BE2C (cell line): ENCODE data around the gene SFT2D3.

Experiments used
- DNase-seq: peaks from one replicate; pipeline ENCODE4 v3.0.0-alpha.2; 2020
- H3K27me3 ChIP-seq: fragments of 250-450 bp; sonication (Bioruptor Pico); 2 replicates; pipeline ENCODE4 v1.5.1; 2020; ENCODE audit warnings: mild to moderate bottlenecking
- H3K36me3 ChIP-seq: fragments of 250-450 bp; sonication (Bioruptor Pico); 2 replicates; pipeline ENCODE4 v1.5.1; 2020; ENCODE audit warnings: mild to moderate bottlenecking
- H3K4me1 ChIP-seq: fragments of 250-450 bp; sonication (Bioruptor Pico); 2 replicates; pipeline ENCODE4 v1.5.1; 2020
- H3K4me3 ChIP-seq: 2 replicates; pipeline ENCODE4 v1.5.1; 2011; ENCODE audit warnings: low read depth, low read length
- H3K9me3 ChIP-seq: fragments of 250-450 bp; sonication (Bioruptor Pico); 2 replicates; pipeline ENCODE4 v1.5.1; 2020
- TF ChIP-seq, protein P1 (sequence below): IDR thresholded peaks from 2 replicates; pipeline ENCODE4 v1.5.1; 2012; ENCODE audit warnings: mild to moderate bottlenecking, low read depth, low read length

SFT2D3 gene

DNA sequence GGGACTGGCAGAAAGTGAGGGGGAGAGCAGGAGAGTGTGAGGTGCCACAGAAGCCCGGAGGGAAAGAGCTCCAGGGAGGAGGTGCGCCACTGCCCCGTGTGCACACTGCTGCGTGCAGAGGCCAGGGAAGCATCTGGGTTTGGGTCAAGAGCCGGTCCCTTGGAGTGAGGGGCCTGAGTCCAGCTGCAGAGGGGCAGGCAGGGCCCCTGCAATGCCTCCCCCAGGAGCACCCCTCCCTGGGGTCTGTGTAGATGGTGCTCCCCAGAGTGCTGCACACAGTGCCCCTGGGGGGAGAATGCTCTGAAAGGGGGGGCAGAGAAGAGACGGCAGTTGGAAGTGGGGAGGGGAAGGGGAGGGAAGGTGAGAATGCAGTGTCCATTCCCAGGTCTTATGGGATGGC lies 22.3 kb upstream of the SFT2D3 start:
- Histone ChIP-seq H3K4me1 (no peaks in the 10 kb centered on the region), H3K4me3 (no peak overlapping the region), H3K36me3 (no peaks in the 10 kb centered on the region), H3K9me3 (no peaks in the 10 kb centered on the region), H3K27me3 (peaks cover 15% of the 10 kb centered on the region)
- TF ChIP-seq, protein P1, sequence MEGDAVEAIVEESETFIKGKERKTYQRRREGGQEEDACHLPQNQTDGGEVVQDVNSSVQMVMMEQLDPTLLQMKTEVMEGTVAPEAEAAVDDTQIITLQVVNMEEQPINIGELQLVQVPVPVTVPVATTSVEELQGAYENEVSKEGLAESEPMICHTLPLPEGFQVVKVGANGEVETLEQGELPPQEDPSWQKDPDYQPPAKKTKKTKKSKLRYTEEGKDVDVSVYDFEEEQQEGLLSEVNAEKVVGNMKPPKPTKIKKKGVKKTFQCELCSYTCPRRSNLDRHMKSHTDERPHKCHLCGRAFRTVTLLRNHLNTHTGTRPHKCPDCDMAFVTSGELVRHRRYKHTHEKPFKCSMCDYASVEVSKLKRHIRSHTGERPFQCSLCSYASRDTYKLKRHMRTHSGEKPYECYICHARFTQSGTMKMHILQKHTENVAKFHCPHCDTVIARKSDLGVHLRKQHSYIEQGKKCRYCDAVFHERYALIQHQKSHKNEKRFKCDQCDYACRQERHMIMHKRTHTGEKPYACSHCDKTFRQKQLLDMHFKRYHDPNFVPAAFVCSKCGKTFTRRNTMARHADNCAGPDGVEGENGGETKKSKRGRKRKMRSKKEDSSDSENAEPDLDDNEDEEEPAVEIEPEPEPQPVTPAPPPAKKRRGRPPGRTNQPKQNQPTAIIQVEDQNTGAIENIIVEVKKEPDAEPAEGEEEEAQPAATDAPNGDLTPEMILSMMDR: no peak
- no peak for DNase-seq

DNA sequence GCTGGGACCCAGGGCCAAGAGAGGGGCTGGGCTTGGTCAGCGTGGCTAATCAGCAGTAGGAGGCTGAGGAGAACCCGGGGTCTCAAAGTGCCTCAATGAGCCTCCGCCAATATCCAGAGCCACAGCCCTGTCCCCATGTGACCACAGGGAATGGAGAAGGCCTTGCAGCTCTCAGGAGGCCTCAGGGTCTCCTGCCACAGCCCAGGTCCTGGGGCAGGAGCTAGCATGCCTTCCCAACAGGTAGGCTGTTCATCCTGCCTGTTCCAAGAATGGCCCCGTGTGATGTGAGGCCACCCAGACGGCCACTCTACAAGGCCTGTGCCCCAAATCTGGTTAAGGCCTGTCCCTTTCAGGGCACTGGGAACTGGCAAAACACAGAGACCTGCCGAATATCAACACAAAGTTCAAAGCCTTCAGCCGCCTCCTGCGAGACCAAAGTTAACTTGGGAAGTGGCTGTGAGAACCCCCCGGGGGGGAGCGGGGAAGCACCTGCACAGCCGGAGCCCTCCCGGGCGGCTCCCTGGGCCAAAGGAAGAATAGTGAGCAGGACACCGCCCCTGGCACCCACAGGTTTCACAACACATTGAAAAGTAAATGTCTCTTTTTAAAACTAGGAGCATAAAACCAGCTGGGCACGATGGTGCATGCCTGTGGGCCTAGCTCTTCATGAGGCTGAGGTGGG lies 21.5 kb upstream of the SFT2D3 start:
- Histone ChIP-seq H3K4me3 (no peak overlapping the region), H3K36me3 (no peaks in the 10 kb centered on the region), H3K4me1 (no peaks in the 10 kb centered on the region), H3K9me3 (no peaks in the 10 kb centered on the region), H3K27me3 (peaks cover 6% of the 10 kb centered on the region)
- TF ChIP-seq, protein P1: no peak
- DNase-seq: no peak

DNA sequence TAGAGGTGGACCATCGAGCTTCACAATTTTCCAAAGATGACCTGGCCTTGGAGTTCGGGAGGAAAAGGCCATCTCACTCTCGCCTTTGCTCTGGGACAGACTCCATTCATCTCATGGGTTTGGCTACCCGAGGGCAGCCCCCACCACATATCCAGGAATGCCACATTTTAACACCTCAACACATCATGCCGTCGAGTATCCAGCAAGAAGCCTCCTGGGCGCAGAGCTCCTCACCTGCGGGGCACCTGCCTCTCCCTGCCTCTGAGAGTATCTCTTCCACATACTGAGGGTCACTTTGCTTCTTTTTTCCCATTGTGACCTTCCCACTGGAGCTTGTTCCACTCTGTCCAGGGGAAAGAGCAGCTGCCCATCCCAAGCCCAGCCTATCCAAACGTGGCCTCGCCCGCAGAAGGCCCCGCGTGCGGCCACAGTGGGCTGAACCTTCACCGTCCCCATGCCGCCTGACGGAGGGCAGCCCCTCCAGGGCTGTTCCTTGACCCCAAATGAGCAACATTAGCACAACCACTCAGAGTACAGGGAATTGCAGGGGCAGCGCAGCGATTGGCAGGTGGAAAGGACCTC lies 20.5 kb upstream of the SFT2D3 start:
- no peak overlapping the region for H3K4me3 ChIP-seq

DNA sequence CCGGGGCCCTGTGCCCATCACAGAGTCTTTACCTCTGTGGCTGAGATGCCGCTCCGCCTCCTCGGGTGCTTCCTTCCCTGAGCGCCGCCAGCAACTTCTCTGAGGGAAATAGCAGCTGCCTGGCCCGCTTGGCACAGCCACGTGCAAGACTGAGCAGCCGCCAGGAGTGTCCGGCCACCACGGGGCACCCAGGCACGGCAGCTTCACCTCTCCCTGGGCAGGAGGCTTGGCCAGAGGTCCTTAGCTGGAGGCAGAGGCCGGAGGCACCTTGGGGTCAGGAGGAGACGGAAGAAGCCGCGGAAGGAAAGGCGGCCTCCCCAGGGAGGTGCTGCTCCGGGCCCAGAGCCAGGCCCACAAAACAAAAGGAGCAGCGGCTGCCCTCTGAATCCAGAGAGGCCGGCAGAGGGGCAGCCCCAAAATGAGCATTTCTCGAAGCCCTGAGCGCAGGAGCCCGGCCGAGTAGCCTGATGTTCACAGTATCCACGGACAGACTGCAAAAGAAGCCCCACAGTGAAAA lies 20.0 kb upstream of the SFT2D3 start:
- no peaks in the 10 kb centered on the region for H3K36me3 ChIP-seq
- TF ChIP-seq, protein P1: no peak
- no peaks in the 10 kb centered on the region for H3K27me3 ChIP-seq
- H3K9me3 ChIP-seq: no peaks in the 10 kb centered on the region
- H3K4me1 ChIP-seq: no peaks in the 10 kb centered on the region
- no peak overlapping the region for H3K4me3 ChIP-seq
- DNase-seq: no peak

More for the DNA sequence above, 20.5 kb upstream of the SFT2D3 start:
- no peaks in the 10 kb centered on the region for H3K36me3 ChIP-seq
- no peaks in the 10 kb centered on the region for H3K4me1 ChIP-seq
- peaks cover 2% of the 10 kb centered on the region for H3K27me3 ChIP-seq
- DNase-seq: no peak
- H3K9me3 ChIP-seq: no peaks in the 10 kb centered on the region
- TF ChIP-seq, protein P1: no peak

DNA sequence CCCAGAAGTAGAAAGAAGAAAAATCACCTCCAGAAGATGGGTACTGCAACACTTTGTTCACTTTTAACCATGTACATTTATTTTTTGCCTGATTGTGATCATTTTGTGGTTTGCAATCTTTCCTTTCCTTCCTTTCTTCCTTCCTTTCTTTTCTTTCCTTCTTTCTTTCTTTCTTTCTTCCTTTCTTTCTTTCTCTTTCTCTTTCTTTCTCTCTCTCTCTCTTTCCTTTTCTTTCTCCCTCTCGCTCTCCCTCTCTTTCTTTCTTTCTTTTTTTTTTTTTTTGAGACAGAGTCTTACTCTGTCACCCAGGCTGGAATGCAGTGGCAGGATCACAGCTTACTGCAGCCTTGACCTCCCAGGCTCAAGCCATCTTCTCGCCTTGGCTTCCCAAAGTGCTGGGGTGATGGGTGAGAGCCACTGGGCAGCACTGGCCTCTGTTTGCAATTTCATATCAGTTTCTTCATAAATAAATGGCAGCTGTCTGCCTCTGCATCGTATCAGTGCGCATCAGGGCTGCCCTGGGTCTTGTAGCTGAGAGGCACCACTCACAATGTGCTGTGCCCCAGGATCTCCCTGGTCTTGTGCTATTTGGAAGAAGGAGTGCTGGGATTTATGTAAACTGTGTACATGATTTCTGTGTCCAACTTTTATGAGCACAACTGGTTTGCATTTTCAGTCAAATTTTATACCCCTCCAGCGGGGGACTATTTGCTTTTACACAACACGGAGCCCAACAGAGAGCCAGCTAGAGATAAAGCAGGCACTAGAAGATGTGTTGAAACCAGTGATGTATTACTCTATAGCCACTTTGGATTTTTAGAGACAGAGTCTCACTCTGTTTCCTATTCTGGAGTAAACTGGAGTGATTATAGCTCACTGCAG lies 19.1 kb upstream of the SFT2D3 start:
- no peaks in the 10 kb centered on the region for H3K36me3 ChIP-seq
- H3K4me1 ChIP-seq: no peaks in the 10 kb centered on the region
- no peaks in the 10 kb centered on the region for H3K27me3 ChIP-seq
- H3K9me3 ChIP-seq: no peaks in the 10 kb centered on the region
- DNase-seq: no peak
- TF ChIP-seq, protein P1: no peak
- no peak overlapping the region for H3K4me3 ChIP-seq
